Measurements from ENCODE around the gene C5AR1.
"Not testable (repeated sequence)": the region's sequence is repeated elsewhere in the genome, so short reads cannot be mapped to it uniquely, and the experiment has no call there.

C5AR1 gene
- 0.04 to 0.46 reads per million in 2 donors for total RNA-seq

GRCh38 chr19:47309608-47310007 lies at the start of gene C5AR1:
Gene C5AR1, plus strand, starts transcription at chr19:47309861. Its CDS starts 35 bp downstream, at chr19:47309896.
- no peak for DNase-seq

- no peak for DNase-seq
Observed at GRCh38 chr19:47260476-47260875, 49.2 kb upstream of the C5AR1 start.

GRCh38 chr19:47261946-47262793 lies 47.5 kb upstream of the C5AR1 start:
- DNase-seq = not testable (repeated sequence)

- DNase-seq = no peak
Observed at GRCh38 chr19:47264629-47265028, 45.0 kb upstream of the C5AR1 start.

GRCh38 chr19:47266401-47266941 lies 43.2 kb upstream of the C5AR1 start:
- no peak for DNase-seq

GRCh38 chr19:47267350-47267759 lies 42.3 kb upstream of the C5AR1 start:
- DNase-seq = no peak

GRCh38 chr19:47268028-47268427 lies 41.6 kb upstream of the C5AR1 start:
- DNase-seq = no peak

- DNase-seq = no peak
Observed at GRCh38 chr19:47269596-47269995, 40.1 kb upstream of the C5AR1 start.

- no peak for DNase-seq
Observed at GRCh38 chr19:47270408-47270807, 39.3 kb upstream of the C5AR1 start.

- DNase-seq = no peak
Observed at GRCh38 chr19:47271949-47272348, 37.7 kb upstream of the C5AR1 start.

- DNase-seq = no peak
Observed at GRCh38 chr19:47272448-47273312, 37.0 kb upstream of the C5AR1 start.

- peak; percentile 71 for DNase-seq
Observed at GRCh38 chr19:47273313-47274070, 36.2 kb upstream of the C5AR1 start.

GRCh38 chr19:47274071-47274890 lies 35.4 kb upstream of the C5AR1 start, which contains the start of gene INAFM1:
Gene INAFM1, plus strand, starts transcription at chr19:47274885. Its CDS starts 35 bp downstream, at chr19:47274920.
- peak; percentile 100 for DNase-seq

- DNase-seq = no peak
Observed at GRCh38 chr19:47274891-47275761, 34.5 kb upstream of the C5AR1 start.

GRCh38 chr19:47275791-47276461 lies 33.7 kb upstream of the C5AR1 start:
- no peak for DNase-seq

- not testable (repeated sequence) for DNase-seq
Observed at GRCh38 chr19:47276513-47276912, 33.1 kb upstream of the C5AR1 start.

GRCh38 chr19:47280183-47280797 lies 29.4 kb upstream of the C5AR1 start:
- DNase-seq = no peak

- no peak for DNase-seq
Observed at GRCh38 chr19:47283405-47284059, 26.1 kb upstream of the C5AR1 start.

Data from activated gamma-delta T cell (primary cell).